ENCODE measurements around the gene PRM2. TPM values are rescaled to one million over a fixed set of nuclear protein-coding genes. Genes with fewer than 3 reads are reported as not detected.

The PRM2 gene
- total RNA-seq, 3 donors from 2014 or later (not counting 1 experiment from before 2014, with no cell fraction given) = not detected

GRCh38 chr16:11250091-11250785 lies 26.0 kb downstream of the PRM2 start:
- no peak overlapping the region for H3K27ac ChIP-seq (ENCODE audit: low read length)
- H3K4me3 ChIP-seq (ENCODE audit: low read length) = no peak overlapping the region
- H3K36me3 Mint-ChIP-seq = no peaks in the 10 kb centered on the region
- H3K27ac Mint-ChIP-seq = peak overlapping the region; percentile 25 to 65
- WGBS (ENCODE audit: insufficient coverage) = 93% methylated on average over 16 of the region's 16 CpGs
- peaks cover 32 to 55% of the 10 kb centered on the region in 2 donors for H3K4me1 Mint-ChIP-seq
- H3K27me3 ChIP-seq (ENCODE audit: control insufficient read depth, insufficient read depth, low read length) = no peaks in the 10 kb centered on the region
- no peak overlapping the region for H3K4me3 Mint-ChIP-seq
- no peaks in the 10 kb centered on the region for H3K9me3 ChIP-seq (ENCODE audit: control insufficient read depth, insufficient read depth, low read length)
- no peaks in the 10 kb centered on the region for H3K9me3 Mint-ChIP-seq
- ATAC-seq = no peak
- intact Hi-C loops (cut with micrococcal nuclease) = loop anchor here (5.0 to 10.0 kb wide), 2 partner anchors 135 to 312 kb away; no protein-coding TSS in a partner anchor
- H3K27me3 Mint-ChIP-seq (ENCODE audit: low read depth in 2 of 2) = no peaks in the 10 kb centered on the region
- peaks cover 47% of the 10 kb centered on the region for H3K4me1 ChIP-seq (ENCODE audit: control insufficient read depth, insufficient read depth, low read length)
- H3K36me3 ChIP-seq (ENCODE audit: control insufficient read depth, insufficient read depth, low read length) = peaks cover 5% of the 10 kb centered on the region
- TF ChIP-seq CTCF (IDR thresholded peaks at IDR 0.05) = no peak
- no peak for DNase-seq

GRCh38 chr16:11249233-11250061 lies 26.8 kb downstream of the PRM2 start:
- peaks cover 35 to 51% of the 10 kb centered on the region in 2 donors for H3K4me1 Mint-ChIP-seq

GRCh38 chr16:11248133-11248532 lies 28.1 kb downstream of the PRM2 start:
- intact Hi-C loops (cut with micrococcal nuclease) = no loop called here
- WGBS (ENCODE audit: insufficient coverage) = 90% methylated on average over 8 of the region's 8 CpGs
- H3K27ac Mint-ChIP-seq = no peak overlapping the region
- H3K36me3 Mint-ChIP-seq = no peaks in the 10 kb centered on the region
- Histone ChIP-seq H3K36me3 (ENCODE audit: control insufficient read depth, insufficient read depth, low read length) (peaks cover 2% of the 10 kb centered on the region), H3K9me3 (ENCODE audit: control insufficient read depth, insufficient read depth, low read length) (no peaks in the 10 kb centered on the region), H3K4me3 (ENCODE audit: low read length) (no peak overlapping the region), H3K27ac (ENCODE audit: low read length) (no peak overlapping the region), H3K4me1 (ENCODE audit: control insufficient read depth, insufficient read depth, low read length) (peaks cover 31% of the 10 kb centered on the region), H3K27me3 (ENCODE audit: control insufficient read depth, insufficient read depth, low read length) (no peaks in the 10 kb centered on the region)
- H3K9me3 Mint-ChIP-seq = no peaks in the 10 kb centered on the region
- ATAC-seq = no peak
- peaks cover 27 to 41% of the 10 kb centered on the region in 2 donors for H3K4me1 Mint-ChIP-seq
- no peak for DNase-seq
- TF ChIP-seq CTCF (IDR thresholded peaks at IDR 0.05) = no peak
- H3K4me3 Mint-ChIP-seq = no peak overlapping the region
- H3K27me3 Mint-ChIP-seq (ENCODE audit: low read depth in 2 of 2) = no peaks in the 10 kb centered on the region

More at GRCh38 chr16:11249233-11250061, 26.8 kb downstream of the PRM2 start:
- no peak overlapping the region for H3K27ac ChIP-seq (ENCODE audit: low read length)
- no peak for DNase-seq
- Mint-ChIP-seq H3K9me3 (no peaks in the 10 kb centered on the region), H3K36me3 (no peaks in the 10 kb centered on the region), H3K27me3 (ENCODE audit: low read depth in 2 of 2) (no peaks in the 10 kb centered on the region), H3K27ac (no peak overlapping the region), H3K4me3 (no peak overlapping the region)
- ATAC-seq = no peak
- peaks cover 44% of the 10 kb centered on the region for H3K4me1 ChIP-seq (ENCODE audit: control insufficient read depth, insufficient read depth, low read length)
- H3K9me3 ChIP-seq (ENCODE audit: control insufficient read depth, insufficient read depth, low read length) = no peaks in the 10 kb centered on the region
- no peak overlapping the region for H3K4me3 ChIP-seq (ENCODE audit: low read length)
- intact Hi-C loops (cut with micrococcal nuclease) = loop anchor here (5.0 to 10.0 kb wide), 2 partner anchors 135 to 313 kb away; no protein-coding TSS in a partner anchor
- no peak for TF ChIP-seq CTCF (IDR thresholded peaks at IDR 0.05)
- WGBS (ENCODE audit: insufficient coverage) = 93% methylated on average over 60 of the region's 63 CpGs
- peaks cover 3% of the 10 kb centered on the region for H3K36me3 ChIP-seq (ENCODE audit: control insufficient read depth, insufficient read depth, low read length)
- H3K27me3 ChIP-seq (ENCODE audit: control insufficient read depth, insufficient read depth, low read length) = no peaks in the 10 kb centered on the region

All from natural killer cell (primary cell).